GDM1 (cell line): ENCODE data around the gene GAK.
"Not testable (repeated sequence)": the region's sequence is repeated elsewhere in the genome, so short reads cannot be mapped to it uniquely, and the experiment has no call there.

Source experiments
- DNase-seq: peaks from one replicate; lab custom pipeline; 2025; lab: John Stamatoyannopoulos, UW

The GAK gene

DNA sequence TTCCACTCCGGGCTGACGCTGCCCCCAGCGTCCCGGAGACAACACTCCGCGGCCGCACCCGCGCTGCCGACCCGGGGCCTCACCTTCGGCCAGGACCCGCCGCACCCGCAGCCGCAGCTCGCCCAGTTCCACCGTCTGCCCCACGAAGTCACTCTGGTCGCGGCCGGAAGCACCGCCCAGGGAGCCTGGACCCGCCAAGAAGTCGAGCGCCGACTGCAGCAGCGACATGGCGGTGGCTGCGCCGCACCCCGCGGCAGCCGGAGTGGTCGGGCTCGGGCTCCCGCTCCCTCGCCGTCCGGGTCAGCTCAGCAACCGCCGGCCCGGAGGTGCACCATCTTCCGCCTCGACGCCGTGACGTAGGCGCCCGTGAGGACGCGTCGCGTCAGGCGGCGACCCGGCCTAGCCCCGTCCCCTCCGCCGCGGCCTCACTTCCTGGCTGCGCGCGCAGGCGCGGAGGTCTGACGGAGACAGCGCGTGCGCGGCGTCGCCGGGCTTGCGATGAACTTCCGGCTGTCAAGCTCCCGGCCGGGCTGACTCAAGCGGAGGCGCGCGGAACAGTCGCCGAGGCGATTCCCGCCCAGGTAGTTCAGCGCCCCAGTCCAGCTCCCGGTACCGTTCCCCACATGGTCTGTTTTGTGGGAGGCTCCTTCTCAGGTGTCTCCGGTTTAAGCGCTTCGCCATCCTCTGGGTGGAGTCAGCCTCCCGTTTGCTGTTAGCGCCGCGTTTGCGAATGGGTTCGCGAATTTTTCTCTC is at the start of gene GAK, which contains the start of gene TMEM175:
Gene GAK, minus strand, starts transcription at position 357 of the 753 bp plus-strand sequence. Its CDS starts 129 bp downstream, at position 228.
Gene TMEM175, plus strand, starts transcription at position 501 of the 753 bp plus-strand sequence. CDS start 15,280 bp downstream, outside the sequence.
- DNase-seq, result peak; percentile 96

DNA sequence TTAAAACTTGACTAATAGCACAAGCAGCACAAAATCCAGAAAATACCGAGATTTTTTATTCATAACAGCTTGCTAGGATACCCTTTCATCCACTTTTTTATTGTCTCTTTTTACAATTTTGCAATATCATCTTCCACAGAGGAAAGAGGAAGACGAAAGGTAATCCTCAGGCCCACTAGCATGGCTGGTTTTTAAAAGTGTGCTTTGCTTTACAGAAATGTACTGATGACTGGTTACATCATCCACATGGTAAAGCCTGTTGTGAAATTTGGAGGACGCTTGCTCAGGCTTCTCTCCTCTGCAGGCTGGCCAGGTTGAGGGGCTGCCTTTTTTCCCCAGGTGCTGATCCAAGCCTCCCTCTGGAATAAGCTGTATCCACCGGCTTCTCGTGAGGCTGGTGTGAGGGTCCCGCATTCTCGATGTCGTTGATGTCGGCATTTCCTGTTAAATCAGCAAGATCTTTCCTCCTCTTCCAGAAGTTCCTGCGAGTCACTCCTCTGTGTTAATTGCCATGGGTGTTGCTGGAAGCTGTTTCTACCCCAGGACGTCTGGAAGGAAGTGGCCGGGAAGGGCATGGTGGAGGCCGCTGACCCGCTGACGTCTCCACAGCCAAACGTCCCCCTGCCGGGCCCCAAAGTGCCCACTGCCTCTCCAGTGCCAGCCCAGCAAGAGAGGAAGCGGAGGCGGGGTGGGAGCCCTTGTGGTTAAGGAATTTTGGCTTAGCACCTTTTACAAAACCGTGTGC is 47.0 kb upstream of the GAK start:
- no peak for DNase-seq

DNA sequence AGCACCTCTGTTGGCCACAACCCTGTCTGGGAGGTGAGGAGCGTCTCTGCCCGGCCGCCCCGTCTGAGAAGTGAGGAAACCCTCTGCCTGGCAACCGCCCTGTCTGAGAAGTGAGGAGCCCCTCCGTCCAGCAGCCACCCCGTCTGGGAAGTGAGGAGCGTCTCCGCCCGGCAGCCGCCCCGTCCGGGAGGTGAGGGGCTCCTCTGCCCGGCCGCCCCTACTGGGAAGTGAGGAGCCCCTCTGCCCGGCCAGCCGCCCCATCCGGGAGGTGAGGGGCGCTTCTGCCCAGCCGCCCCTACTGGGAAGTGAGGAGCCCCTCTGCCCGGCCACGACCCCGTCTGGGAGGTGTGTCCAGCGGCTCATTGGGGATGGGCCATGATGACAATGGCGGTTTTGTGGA is 43.9 kb upstream of the GAK start:
- not testable (repeated sequence) for DNase-seq

DNA sequence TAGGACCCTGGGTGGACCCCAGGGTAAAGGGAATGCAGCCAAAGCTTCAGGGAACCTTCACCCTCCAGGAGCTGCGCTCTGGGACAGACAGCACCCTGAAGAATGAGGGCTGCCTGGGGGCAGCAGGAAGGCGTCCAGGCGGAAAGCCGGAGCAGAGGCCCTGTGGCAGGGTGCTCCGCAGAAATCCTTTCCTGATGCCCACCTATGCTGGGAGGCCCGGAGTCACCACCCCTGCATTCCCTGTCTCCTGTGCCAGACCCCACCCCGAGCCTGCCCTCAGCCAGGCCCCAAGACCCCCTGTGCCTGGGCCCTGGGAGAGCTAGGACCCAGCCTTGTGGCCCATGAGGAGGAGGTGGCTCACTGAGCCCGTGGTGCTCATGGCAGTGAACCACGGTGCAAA is 42.6 kb upstream of the GAK start:
- no peak for DNase-seq

DNA sequence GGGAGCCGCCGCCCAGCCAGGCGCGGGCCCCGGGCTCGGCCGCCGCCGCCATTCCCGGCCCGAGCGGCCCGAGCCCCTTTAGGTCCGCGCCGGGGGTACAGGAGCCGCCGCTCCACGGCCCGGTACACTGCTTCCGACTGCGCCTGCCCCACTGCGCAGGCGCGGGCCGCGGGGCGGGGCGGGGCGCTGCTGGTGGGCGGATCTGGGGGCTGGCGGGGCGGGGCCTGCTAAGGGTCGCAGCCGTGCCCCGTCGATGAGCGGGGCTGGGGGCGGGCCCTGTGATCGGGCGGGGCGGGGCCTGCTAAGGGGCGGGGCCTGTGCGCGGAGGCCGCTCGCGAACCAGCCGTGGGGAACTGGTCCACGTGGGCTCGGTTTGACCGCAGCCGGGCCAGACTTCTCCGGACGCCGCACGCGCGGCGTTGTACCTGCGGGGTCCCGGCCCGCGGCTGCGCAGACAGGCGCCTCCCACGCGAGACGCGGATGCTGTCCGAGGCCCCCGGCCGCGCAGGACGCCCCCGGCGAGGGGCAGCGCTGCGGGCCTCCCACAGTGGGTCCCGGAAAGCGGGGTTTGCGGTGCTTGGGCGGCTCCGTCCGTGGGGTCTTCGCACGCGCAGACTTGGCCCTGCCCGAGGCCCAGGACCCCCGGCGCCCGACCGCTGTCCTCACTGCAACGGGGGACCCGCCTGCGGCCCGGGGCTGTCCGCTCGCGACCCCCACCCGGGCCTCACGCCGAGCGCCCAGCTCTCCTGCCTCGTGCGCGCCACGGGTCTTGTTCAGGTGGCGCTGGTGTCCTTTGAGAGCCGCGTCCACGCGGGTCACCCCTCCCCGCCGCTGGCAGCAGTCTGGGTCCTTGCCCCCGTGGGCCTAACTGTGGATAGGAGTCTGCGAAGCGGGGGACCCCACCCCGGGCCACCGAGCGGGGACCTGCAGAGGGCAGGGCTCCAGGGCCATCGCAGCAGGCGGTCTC is 41.6 kb upstream of the GAK start, which contains the start of gene DGKQ:
Gene DGKQ, minus strand, starts transcription at position 139 of the 967 bp plus-strand sequence. Its CDS starts 87 bp downstream, at position 52.
- peak; percentile 81 for DNase-seq

DNA sequence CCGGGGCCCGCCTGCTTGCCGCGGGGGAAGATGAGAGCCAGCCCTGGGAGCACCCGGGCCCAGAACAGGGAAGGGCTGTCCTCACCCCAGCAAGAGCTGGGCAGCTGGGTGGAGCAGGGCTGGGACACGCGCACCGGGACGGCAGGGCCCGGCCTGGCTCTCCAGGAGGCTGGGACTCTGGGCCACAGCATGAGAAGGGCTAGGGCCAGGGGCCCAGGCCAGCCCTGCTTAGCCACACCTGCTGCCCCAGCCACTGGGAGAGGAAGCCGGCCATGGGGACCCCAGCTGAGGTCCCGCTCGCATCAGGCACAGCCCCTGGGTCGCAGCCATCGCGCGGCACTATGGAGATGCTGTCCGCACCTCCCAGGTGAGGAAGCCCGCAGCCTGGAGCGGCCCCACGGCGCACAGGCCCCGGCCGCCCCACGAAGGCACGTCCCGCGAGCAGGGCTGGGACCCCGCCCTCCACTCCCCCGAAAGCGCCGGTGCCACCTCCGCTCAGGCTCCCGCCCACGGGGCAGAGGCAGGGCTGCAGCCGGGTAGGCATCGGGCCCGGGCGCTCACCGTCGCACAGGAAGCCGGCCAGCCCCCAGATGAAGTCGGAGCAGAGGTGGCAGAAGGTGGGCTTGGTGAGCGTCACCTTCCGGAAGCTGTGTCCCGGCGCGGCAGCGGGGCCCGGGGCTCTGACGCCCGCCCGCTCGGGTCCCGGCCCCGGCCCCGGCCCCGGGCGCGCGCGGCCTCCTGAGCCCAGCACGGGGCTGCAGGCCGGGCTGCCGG is 40.7 kb upstream of the GAK start:
- no peak for DNase-seq

DNA sequence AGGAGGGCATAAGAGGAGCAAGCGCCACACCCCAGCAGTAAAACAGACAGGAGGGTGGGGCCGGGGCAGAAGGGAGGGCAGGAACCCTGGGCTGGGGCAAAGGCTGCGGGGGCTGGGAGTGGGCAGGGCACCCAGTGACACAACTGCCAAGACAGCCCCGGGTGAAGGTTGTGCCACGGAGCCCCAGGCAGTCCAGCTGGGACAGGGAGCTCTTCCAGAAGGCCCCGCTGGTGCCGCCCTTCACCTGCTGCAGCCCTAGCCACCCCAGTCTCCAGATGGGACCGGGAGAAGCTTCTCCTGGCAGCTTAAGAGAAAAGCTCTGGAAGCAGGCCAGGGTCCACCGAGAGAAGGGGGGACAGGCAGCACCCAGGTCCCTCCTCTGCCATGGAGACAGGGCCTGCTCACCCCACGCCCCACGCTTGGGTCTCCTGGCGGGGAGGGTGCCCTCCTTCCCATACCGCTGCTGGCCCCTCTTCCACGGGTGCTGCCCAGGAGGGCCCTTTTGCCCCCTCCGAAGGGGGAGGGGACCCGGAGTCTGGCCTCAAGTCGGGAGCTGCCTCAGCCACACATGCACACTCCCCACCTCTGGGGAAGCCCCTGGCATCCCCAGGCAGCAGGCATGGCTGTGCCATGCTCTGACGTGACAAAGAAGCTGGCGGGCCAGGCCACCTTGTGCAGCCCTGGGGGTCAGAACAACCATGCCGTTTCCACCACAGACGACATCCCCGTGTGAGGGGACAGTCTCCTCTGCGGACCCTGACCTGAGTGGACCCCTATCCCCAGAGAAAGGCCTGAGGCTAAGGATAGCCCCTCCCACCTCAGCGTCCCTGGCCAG is 39.8 kb upstream of the GAK start:
- no peak for DNase-seq

DNA sequence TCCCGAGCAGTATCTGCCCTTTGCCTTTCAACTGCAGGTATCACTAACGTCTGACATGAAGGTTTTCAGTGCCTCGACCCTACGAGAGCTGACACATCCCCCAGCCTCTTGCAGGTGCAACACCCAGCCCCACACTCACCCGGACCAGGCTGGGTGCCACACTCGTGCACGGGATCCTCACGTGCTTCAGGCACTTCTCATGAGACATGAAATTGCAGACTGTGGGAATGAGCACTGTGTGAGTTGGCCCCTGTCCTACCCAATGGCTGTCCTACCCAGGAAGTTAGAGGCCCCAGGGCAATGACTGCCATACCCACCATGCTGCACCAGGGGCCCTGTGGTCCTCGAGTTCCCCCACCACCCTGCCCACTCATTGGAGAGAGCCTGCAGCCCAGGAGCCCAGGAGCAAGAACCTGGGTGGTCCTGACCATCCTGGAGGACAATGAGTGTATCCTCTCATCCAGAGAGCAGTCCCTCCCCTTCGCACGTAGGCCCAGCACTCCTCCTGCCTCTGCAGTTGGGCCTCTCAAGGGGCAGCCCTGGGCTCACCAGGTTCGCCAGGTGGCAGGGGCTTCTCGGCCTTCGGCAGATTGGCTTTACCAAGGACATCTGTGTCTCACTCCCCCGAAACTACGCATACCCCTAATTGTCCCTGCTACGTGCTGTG is 38.9 kb upstream of the GAK start:
- no peak for DNase-seq

DNA sequence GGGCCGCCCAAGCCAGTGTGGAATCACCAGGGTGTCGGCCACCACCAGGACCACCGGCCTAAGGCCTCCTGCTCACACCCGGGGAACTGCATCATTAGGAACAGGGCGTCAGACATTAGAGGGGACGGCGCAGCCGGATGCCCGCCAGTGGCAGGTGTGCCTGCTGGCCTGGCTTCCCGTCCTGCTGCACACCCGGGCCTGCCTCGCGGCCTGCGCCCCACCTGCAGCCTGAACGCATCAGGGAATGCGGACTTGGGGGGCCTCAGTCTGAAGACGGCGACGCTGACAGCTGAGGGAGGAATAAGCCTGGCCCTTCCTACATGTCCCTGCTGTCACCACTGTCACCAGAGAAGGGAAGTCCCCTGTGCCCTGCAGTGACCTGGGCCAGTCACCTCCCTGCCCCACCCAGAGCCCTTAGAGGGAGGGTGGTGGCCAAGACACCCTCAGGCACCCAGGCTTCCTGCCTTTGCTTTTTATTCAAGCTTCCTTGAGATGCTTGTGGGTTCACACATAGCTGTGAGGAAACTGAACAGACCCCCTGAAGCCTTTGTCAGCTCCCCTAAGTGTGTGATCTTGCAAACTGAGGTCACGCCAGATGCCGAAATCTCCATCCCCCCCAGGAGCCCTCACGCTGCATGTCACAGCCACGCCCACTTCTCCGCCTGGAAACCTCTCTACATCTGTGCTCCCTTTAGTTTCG is 38.1 kb upstream of the GAK start:
- no peak for DNase-seq

DNA sequence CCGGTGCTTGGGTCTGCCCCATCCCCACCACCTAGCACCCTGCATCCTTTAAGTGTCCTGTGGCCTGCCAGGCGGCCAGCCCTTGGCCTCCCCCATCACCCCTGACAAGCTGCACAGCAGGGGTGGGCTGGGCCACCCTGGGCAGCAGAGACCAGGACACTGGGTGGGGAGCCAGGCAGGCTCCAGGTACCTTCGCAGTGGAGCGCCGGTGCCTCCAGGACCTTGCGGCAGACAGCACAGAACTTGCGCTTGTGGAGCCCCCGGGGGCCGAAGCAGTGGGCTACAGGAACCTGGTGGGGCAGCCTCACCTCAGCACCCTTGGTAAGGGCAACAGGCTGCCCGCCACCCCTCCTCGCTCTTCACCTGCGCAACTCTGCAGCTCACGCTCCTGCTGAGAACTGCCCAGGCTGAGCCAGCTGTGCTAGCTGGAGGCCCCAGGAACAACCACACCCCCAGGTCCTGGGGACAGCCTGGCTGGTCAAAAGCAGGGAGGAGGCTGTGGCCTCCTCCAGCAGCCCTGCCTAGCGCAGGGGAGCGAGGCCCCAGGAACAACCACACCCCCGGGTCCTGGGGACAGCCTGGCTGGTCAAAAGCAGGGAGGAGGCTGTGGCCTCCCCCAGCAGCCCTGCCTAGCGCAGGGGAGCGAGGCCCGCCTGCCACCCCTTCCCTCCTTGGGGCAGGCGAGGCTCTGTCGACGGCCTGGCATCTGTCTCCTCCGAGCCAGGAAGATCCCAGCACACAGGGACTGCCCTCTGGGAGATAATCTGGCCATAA is 36.7 kb upstream of the GAK start:
- DNase-seq, result no peak

DNA sequence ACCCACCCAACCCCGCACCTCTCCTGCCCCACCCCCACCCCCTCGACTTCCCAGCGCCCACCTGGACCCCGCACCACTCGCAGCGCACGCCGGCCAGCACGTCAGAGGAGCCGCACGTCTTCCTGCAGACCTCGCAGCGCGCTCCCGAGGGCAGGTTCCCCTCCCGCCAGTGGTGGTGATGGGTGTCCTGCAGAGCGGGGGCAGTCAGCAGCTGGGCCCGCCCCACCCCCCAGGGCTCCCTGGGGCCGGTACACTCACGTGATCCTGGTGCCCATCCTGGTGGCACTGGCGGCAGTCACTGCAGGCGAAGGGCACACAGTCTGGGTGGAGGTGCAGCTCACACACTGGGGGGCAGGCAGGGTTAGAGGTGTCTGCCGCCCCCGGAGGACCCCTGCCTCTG is 36.1 kb upstream of the GAK start:
- DNase-seq, result no peak

DNA sequence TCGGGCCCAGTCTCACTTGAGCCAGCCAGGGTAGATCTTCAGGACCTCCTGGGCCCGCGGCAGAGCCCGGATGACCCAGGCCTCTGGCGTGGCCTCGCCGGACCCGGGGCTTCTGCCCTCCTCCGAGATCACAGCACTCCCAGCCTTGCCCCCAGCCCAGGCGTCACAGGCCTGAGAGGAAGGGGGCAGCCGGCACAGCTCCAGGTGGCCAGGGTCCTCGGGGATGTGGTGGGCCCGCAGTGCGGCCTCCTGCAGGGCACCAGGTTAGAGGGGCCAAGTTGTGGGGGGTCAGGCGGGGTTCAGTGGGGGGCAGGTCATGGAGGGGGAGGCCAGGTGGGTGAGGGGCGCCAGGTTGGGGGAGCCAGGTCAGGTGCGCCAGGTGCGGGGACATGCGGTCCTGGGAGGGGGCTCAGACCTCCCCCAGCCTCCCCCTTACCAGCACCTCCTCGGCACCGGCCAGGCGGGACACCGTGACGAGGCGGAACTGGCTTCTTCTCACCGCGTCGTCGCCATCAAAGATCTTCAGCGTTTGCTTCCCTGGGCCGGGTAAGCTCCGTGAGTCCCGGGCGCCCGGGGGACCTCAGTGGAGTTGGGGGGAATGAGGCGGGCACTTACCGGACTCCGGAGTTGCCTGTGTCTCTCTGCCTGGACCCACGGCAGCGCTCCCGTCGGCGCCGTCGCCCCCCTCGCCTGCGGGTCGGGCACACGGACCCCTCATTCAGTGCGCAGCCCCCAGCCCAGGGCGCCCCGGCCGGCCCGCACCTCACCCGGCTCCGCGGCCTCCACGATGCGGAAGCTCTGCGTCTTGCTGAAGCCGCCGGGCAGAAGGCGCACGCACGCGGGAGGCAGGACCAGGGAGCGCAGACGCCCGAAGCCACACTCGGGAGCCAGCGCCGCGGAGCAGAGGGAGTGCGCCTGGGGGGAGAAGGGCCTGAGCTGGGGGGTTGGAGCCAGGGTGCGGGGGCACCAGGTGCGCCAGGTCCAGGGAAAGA is 35.3 kb upstream of the GAK start:
- no peak for DNase-seq

DNA sequence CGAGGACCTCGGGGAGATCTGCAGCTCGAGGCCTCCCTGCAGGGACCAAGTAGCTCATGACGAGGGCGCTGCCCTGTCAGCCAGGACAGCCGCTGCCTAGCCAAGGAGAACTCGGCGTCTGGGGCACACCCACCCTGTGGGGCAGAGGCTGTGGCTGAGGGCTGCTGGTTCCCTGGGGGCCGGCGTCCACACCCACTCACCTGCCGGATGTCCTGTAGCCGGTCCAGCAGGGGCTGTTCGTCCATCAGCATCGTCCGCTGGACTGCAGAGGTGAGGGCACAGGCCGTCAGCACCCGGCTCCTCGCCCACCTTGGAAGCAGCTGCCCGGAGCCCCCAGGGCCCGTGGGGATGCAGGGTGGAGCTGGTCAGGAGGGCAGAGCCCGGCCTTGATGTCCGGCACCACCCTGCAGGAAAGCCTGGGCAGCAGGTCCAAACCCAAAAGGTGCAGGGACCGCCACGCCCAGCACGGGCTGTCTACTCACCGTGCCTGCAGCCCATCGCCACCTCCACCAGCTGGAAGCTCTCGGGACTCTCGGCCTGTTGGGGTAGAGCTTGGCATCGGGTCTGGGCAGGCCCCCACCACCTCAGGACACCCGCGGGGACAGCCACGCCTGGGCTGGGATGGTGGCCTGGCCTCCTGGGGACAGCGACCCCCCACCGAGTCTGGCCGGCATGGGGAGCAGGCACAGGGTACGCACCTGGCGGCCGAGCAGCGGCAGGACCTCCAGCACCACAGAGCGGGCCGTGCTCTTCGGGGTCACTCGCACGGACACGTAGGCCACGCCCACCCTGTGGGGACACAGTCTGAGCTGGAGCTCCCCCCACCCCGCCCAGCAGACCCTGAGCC is 34.4 kb upstream of the GAK start:
- DNase-seq, result no peak

DNA sequence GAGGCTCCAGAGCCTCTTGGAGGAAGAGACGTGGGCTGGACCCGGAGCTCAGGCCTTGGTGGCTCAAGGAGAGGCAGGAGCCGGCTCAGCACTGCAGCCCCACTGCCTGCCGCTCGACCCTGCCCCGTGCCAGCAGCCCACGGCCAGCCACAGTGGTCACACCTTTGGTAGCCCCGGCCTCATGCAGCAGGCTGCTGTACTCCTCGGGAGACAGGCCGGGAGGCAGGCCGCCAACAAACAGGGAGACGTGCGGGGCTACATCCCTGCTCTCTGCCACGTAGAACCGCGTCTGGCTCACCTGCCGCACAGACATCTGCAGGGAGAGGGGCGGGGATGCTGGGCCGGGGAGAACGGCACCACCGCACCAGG is 33.6 kb upstream of the GAK start:
- no peak for DNase-seq

DNA sequence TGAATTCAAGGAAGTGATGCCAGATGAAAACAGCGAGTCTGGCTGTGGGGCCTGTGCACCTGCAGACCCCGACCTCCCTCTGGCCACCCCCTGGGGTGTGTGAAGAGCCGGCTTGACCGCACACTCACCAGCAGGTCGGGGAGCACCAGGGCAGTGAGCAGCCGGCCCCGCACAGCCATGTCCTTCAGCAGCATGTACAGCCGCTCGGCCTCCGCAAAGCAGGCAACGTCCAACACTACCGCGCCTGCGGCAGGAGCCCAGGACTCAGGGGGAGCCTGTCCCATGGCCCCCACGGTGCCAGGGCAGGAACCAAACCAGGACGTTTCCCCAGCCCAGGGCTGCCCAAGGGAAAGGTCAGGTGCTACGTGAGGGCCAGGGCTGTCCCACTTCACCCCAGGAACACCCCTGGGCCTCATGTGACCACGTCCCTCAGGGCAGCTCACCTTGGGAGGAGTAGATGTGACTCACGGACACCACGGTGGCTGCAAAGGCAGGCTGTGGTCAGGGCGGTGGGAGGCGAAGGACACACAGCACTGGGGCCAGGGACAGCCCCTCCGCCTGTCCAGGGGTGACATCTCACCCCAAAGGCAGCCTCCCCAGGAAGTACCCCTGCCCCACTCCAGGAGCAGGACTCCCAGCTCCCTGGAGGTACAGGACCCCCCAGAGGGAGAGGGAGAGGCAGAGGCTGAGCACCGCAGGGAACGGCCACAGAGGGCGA is 33.1 kb upstream of the GAK start:
- no peak for DNase-seq
